Hematopoietic multipotent progenitor cell (in vitro differentiated cells): Measurements from ENCODE around the gene ERLEC1. TPM values are rescaled to one million over a fixed set of nuclear protein-coding genes. Genes with fewer than 3 reads are reported as not detected.

Experiments used
- DNase-seq, 3 donors: peaks; one replicate each; pipeline ENCODE4 v3.0.0-alpha.2; 2011 to 2015; ENCODE audit warnings: low read depth in 2 of 3, low spot score in 2 of 3
- total RNA-seq: library from RNA; depleted of rRNA; stranded (reverse); fragments of >200 nt; gene quantifications from one replicate; pipeline ENCODE4 v1.2.3, GENCODE V29; 2012

Gene ERLEC1
- total RNA-seq, 1 donor, result 31.2 TPM

GRCh38 chr2:53780056-53780455 is 6.8 kb upstream of the ERLEC1 start:
- DNase-seq, result no peak

GRCh38 chr2:53782676-53783075 is 4.2 kb upstream of the ERLEC1 start:
- no peak for DNase-seq

- DNase-seq, result no peak
Measured at GRCh38 chr2:53784436-53784835, 2.4 kb upstream of the ERLEC1 start.

- DNase-seq, result no peak
Measured at GRCh38 chr2:53785366-53785765, 1.5 kb upstream of the ERLEC1 start.

GRCh38 chr2:53786352-53786704 is 516 bp upstream of the ERLEC1 start:
- peak; percentile 16 to 41 (median 37) for DNase-seq

- DNase-seq, result peak in 2 of 3 donors; percentile 13 to 28
Measured at GRCh38 chr2:53787614-53788289, 908 bp downstream of the ERLEC1 start.

GRCh38 chr2:53793261-53793660 is 6.4 kb downstream of the ERLEC1 start:
- DNase-seq, result no peak

GRCh38 chr2:53793821-53794220 is 7.0 kb downstream of the ERLEC1 start:
- no peak for DNase-seq

GRCh38 chr2:53801547-53801946 is 14.7 kb downstream of the ERLEC1 start:
- DNase-seq, result no peak

GRCh38 chr2:53802617-53803151 is 15.8 kb downstream of the ERLEC1 start:
- DNase-seq, result no peak

- DNase-seq, result no peak
Measured at GRCh38 chr2:53811601-53812000, 24.8 kb downstream of the ERLEC1 start.

GRCh38 chr2:53813151-53813550 is 26.3 kb downstream of the ERLEC1 start:
- no peak for DNase-seq

- no peak for DNase-seq
Measured at GRCh38 chr2:53818854-53819435, 32.1 kb downstream of the ERLEC1 start.

- DNase-seq, result no peak
Measured at GRCh38 chr2:53819634-53820033, 32.8 kb downstream of the ERLEC1 start.

- DNase-seq, result no peak
Measured at GRCh38 chr2:53820048-53820447, 33.2 kb downstream of the ERLEC1 start.

GRCh38 chr2:53820711-53821110 is 33.9 kb downstream of the ERLEC1 start:
- no peak for DNase-seq

- no peak for DNase-seq
Measured at GRCh38 chr2:53821810-53822209, 35.0 kb downstream of the ERLEC1 start.

GRCh38 chr2:53823639-53824038 is 36.8 kb downstream of the ERLEC1 start:
- peak in 1 of 3 donors; percentile 4 for DNase-seq

GRCh38 chr2:53826030-53826410 is 39.2 kb downstream of the ERLEC1 start:
- no peak for DNase-seq

GRCh38 chr2:53826587-53827397 is 39.9 kb downstream of the ERLEC1 start:
- DNase-seq, result no peak

- DNase-seq, result no peak
Measured at GRCh38 chr2:53827398-53828175, 40.7 kb downstream of the ERLEC1 start.
